GM21528 (cell line): Measurements from ENCODE around the gene UGT1A5.
"Not testable (repeated sequence)": the region's sequence is repeated elsewhere in the genome, so short reads cannot be mapped to it uniquely, and the experiment has no call there.

Experiments used
- ATAC-seq: cut with Tn5 transposase; IDR thresholded peaks from one replicate; pipeline ENCODE4 v1.9.1; 2021; ENCODE audit warnings: mild to moderate bottlenecking, moderate library complexity; ENCODE audit not compliant: unreplicated experiment, low FRiP score

Gene UGT1A5

GRCh38 chr2:233692648-233693047 is 20.1 kb upstream of the UGT1A5 start, which contains the start of gene UGT1A6:
UGT1A6 (plus strand) TSS chr2:233692890; CDS start chr2:233693005, 115 bp downstream.
- no peak for ATAC-seq

DNA sequence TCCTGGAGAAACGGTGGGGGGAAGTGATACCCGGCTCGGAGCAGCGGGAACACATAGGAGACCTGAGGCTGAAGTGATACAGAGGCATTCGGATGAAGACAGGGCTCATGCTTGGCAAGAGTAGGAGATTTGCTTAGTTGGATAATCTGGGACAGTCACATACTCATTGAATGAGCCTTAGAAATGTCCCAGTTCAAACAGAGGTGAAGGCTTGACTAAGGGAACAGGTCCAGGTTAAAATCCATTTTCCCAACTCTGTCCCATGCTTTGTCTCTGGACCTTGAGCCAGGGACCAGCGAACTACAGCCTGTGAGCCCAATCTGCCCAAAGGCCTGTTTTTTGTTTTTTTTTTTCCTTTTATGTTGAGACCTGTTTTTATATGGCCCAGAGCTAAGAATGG is 18.7 kb upstream of the UGT1A5 start:
- ATAC-seq = no peak

GRCh38 chr2:233698740-233699139 is 14.0 kb upstream of the UGT1A5 start:
- ATAC-seq = no peak

GRCh38 chr2:233699424-233700027 is 13.2 kb upstream of the UGT1A5 start:
- ATAC-seq = no peak

- no peak for ATAC-seq
Measured at GRCh38 chr2:233700028-233700635, 12.6 kb upstream of the UGT1A5 start.

GRCh38 chr2:233700842-233701241 is 11.9 kb upstream of the UGT1A5 start:
- ATAC-seq = not testable (repeated sequence)

DNA sequence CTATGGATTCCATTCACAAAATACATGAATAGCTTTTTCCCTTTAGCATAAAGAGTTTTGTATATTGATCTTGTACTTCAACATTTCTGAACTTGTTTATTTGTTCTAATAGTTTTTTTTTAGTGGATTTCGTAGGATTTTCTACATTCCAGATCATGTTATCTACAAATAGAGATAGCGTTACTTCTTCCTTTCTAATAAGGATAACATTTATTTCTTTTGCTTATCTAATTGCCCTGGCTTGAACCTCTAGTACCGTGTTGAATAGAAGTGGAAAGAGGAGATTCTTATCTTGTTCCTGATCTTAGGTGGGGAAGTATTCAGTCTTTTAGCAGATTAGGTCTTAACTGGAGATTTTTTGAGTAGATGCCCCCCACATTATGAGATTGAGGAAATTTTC is 10.5 kb upstream of the UGT1A5 start:
- ATAC-seq = no peak

DNA sequence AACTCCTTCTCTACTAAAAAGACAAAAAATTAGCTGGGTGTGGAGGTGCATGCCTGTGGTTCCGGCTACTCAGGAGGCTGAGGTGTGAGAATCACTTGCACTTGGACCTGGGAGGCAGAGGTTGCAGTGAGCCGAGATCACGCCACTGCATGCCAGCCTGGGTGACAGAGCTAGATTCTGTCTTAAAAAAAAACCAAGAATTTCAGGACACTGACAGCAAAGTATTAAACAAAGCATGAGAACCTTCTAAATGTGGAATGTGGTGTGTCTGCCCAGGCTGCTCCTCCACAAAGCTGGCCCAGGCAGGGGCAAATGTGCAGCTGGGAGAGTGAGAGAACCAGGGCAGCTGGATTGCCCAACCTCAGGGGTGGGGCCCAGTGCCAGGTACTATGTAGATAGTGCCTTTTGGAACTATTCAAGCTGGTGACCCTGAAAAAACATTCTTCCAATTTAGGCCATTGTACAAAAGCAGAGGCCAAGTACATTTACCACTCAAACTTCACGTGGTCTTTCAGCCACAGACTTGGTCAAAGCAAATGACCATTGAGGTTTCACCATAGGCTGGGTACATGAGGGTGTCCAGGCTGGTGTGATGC is 6.7 kb upstream of the UGT1A5 start:
- no peak for ATAC-seq

- no peak for ATAC-seq
Measured at GRCh38 chr2:233706720-233707119, 6.0 kb upstream of the UGT1A5 start.

GRCh38 chr2:233707940-233708644 is 4.6 kb upstream of the UGT1A5 start:
- ATAC-seq = no peak

DNA sequence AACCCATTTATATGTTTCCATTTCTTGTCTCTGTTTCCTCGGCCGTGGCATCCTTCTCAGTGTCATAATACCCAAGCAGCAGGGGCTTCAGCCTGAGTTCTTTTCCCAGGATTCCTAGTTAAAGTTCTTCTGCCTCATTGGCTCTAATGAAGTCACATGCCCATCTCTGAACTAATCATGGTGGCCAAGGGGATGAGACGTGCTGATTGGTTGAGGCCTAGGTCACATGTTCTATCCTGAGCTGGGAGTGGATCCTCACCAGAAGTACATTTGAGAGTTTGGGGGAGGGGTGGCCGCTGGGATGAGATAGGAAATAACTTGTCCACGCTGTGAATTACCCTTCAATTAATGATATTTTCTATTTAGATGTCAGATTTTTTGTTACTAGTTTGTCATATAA is 3.8 kb upstream of the UGT1A5 start:
- no peak for ATAC-seq

DNA sequence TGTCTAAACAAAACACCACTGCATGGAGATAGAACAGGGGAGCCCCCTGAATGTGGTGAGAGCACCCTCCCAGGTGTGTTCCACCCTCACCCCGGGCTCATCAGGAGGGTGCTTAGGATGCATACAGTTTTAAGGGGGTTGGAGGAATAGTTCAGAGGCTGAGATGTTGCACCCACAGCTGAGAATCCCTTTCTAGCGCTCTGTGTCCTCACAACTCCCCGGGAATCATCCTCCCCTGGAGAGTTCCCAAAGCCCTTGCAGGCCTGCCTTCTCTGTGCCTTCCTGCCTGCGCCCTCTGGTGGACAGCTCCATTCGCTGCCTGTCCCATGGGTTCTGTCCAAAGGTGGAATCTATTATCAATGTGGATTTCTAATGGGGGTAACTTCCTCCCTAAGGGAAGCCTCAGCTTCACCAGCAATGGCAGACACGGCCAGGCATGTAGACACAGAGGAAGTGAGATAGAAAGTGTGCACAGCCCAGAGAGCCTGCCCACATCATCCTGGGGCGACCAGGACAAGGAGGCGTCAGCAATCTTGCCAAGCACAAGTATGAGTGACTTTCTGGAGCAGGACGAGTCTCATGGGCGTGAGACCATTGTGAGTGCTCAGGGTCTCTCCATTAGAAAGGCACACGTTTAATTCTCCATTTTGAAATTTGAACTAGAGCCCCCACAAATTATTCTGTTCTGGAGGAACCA is 1.2 kb upstream of the UGT1A5 start:
- no peak for ATAC-seq

- no peak for ATAC-seq
Measured at GRCh38 chr2:233713262-233713615, 532 bp downstream of the UGT1A5 start.

DNA sequence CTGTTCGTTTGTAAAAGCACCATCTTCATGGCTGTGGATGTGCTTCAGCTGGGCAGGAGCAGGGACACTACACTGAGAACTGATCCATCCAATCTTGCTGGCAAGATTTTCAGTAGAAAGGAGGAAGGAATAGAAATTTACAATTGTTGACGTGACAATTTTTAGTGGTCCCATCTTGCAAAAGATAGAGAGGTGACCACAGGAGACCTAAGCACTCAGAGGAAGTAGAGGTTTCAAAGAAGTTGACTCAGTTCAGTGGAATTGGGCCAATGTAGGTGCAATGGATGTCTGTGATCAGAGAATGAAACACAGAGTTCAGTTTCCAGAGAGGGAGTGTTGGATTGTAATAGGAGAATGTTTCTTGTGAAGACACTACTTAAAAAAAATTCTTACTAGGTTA is 1.4 kb downstream of the UGT1A5 start:
- no peak for ATAC-seq

DNA sequence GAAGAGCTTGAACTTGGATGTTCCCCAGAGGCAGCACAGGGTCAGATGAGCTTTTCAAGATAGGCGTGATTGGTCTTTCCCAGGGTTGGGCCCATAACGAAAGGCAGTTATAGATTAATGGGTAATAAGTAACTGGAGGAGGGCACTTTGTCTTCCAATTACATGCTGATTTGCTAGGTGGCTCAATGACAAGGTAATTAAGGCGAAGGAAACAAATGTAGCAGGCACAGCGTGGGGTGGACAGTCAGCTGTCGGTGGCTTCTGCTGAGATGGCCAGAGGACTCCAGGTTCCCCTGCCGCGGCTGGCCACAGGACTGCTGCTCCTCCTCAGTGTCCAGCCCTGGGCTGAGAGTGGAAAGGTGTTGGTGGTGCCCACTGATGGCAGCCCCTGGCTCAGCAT is 5.8 kb downstream of the UGT1A5 start, which contains the start of gene UGT1A4:
TSS of gene UGT1A4 (plus strand) at position 185 of the 400 bp plus-strand sequence. CDS start at position 270, 85 bp downstream.
- ATAC-seq = no peak

- no peak for ATAC-seq
Measured at GRCh38 chr2:233728723-233729301, 16.1 kb downstream of the UGT1A5 start, which contains the start of gene UGT1A3. UGT1A3 (plus strand) TSS chr2:233729042; CDS start chr2:233729127, 85 bp downstream.

DNA sequence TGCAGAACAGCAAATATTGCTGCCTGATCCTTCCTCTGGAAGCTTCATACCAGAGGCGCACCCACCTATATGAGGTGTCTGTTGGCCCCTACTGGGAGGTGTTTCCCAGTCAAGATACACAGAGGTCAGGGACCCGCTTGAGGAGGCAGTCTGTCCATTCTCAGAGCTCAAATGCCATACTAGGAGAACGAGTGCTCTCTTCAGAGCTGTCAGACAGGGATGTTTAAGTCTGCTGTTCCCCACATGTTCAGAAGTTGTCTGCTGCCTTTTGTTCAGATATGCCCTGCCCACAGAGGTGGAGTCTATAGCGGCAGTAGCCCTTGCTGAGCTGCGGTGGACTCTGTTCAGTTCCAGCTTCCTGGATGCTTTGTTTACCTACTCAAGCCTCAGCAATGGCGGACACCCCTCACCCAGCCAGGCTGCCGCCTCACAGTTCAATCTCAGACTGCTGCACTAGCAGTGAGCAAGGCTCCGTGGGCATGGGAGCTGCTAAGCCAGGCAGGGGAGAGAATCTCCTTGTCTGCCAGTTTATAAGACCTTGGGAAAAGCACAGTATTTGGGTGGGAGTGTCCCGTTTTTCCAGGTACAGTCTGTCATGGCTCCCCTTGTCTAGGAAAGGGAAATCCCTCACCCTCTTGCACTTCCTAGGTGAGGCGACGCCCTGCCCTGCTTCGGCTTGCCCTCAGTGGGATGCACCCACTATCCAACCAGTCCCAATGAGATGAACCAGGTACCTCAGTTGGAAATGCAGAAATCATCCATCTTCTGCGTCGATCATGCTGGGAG is 24.4 kb downstream of the UGT1A5 start:
- not testable (repeated sequence) for ATAC-seq

DNA sequence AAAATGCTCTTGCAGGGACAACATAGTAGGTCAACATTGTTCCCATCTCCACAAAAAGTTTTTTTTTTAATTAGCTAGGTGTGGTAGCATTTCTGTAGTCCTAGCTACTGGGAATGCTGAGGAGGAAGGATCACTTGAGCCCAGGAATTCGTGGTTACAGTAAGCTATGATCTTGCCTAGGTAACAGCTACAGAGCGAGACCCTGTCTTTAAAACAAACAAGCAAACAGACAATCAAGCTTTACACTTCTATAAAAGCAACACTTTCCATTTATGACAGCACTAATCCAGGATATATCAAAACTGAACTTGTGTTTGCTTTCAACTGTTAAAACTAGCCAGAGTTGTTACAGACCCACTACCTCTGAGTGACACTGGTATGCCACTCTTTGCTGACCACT is 28.2 kb downstream of the UGT1A5 start:
- ATAC-seq = no peak

- no peak for ATAC-seq
Measured at GRCh38 chr2:233743464-233744259, 31.0 kb downstream of the UGT1A5 start.
